ENCODE data around the gene CORO2B. TPM values are rescaled to one million over a fixed set of nuclear protein-coding genes. Genes with fewer than 3 reads are reported as not detected.

Gene CORO2B
- total RNA-seq, 1 experiment from 2014 or later: 0.14 TPM

DNA sequence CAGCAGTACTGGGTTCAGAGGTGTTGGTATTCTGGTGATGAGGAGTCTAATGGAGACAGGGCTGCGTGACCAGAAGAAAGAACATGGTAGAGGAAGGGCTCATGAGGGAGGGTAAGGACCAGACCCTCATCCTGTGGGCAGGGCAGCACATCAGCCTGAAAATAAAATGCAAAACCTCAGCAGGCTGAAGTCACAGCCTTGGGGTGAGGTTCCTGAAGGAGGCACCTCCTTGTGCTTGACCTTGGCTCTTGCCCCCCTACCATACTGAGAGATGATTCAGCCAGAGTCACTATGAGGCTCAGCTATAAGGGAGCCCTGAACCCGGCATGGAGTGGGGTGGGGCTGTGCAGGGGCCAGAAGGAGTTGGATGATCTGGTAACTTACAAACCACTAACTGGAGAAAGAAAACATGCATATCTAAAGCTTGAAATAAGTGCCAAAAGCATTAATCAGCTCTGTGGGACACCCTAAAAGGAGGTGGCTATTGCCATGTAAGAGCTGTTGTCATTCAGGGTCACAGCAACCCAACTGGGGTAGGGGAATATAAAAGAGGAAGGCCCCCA lies 60.2 kb downstream of the CORO2B start:
- DNase-seq: no peak
- no TSS peak for BruUV-seq (replicated peaks)
- CTCF ChIA-PET: no interaction called here

DNA sequence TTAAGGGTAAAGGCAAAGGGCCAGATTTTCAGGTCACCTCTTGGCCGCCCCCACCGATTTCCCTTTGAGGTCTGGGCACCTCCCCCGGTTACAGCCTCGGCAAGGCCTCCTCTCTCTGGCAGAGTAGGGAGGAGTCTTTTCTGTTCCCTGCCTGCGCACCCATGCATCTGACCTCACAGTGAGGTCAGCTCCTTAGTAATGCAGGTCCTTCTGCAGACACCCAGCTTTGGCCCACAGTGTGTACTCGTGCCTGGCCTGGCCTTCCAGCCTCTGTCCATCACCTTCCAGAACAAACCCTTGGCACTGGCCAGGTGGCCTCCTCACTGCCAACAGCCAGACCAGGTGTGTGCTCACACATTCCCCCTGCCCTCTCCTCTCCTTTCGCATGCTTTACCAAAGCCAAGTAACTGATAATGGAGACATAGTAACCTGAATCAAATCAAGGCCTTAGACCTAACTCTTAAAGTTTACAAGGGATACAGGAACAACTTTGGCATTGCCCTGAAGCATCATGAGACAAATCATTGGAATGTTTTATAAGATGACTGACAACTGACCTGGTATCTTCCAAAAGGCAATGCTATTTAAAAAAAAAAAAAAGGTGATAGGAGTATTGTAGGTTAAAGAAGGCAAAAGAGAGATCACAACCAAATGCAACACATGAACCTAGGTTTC lies 61.3 kb downstream of the CORO2B start:
- BruUV-seq (replicated peaks): no TSS peak
- H3K9me3 Mint-ChIP-seq (ENCODE audit: low read depth, unreplicated experiment): no peaks in the 10 kb centered on the region
- DNase-seq: no peak
- H3K27me3 Mint-ChIP-seq (ENCODE audit: unreplicated experiment): peaks cover 73% of the 10 kb centered on the region
- TF ChIP-seq, protein P1, sequence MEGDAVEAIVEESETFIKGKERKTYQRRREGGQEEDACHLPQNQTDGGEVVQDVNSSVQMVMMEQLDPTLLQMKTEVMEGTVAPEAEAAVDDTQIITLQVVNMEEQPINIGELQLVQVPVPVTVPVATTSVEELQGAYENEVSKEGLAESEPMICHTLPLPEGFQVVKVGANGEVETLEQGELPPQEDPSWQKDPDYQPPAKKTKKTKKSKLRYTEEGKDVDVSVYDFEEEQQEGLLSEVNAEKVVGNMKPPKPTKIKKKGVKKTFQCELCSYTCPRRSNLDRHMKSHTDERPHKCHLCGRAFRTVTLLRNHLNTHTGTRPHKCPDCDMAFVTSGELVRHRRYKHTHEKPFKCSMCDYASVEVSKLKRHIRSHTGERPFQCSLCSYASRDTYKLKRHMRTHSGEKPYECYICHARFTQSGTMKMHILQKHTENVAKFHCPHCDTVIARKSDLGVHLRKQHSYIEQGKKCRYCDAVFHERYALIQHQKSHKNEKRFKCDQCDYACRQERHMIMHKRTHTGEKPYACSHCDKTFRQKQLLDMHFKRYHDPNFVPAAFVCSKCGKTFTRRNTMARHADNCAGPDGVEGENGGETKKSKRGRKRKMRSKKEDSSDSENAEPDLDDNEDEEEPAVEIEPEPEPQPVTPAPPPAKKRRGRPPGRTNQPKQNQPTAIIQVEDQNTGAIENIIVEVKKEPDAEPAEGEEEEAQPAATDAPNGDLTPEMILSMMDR (IDR thresholded peaks at IDR 0.05; ENCODE audit: unreplicated experiment): no peak
- CTCF ChIA-PET: interaction anchor here (0.7 to 1.2 kb wide), 3 partner anchors 8 to 49 kb away, joined by 3 to 4 read pairs (median 3); no protein-coding TSS in a partner anchor
- H3K4me1 Mint-ChIP-seq (ENCODE audit: low read depth, unreplicated experiment): no peaks in the 10 kb centered on the region
- H3K36me3 Mint-ChIP-seq (ENCODE audit: insufficient read depth, unreplicated experiment): no peaks in the 10 kb centered on the region
- no peak overlapping the region for H3K4me3 Mint-ChIP-seq (ENCODE audit: low read depth, unreplicated experiment)
- intact Hi-C loops (cut with micrococcal nuclease; ENCODE audit: unreplicated experiment): no loop called here
- no peak overlapping the region for H3K27ac Mint-ChIP-seq (ENCODE audit: unreplicated experiment)

More for the DNA sequence above, 60.2 kb downstream of the CORO2B start:
- Mint-ChIP-seq H3K27me3 (ENCODE audit: unreplicated experiment) (peaks cover 67% of the 10 kb centered on the region), H3K36me3 (ENCODE audit: insufficient read depth, unreplicated experiment) (no peaks in the 10 kb centered on the region), H3K27ac (ENCODE audit: unreplicated experiment) (no peak overlapping the region), H3K4me3 (ENCODE audit: low read depth, unreplicated experiment) (no peak overlapping the region), H3K4me1 (ENCODE audit: low read depth, unreplicated experiment) (no peaks in the 10 kb centered on the region), H3K9me3 (ENCODE audit: low read depth, unreplicated experiment) (no peaks in the 10 kb centered on the region)
- TF ChIP-seq, protein P1 (IDR thresholded peaks at IDR 0.05; ENCODE audit: unreplicated experiment): no peak
- intact Hi-C loops (cut with micrococcal nuclease; ENCODE audit: unreplicated experiment): no loop called here

GRCh38 chr15:68640791-68641331 lies 62.1 kb downstream of the CORO2B start:
- no peak overlapping the region for H3K27ac Mint-ChIP-seq (ENCODE audit: unreplicated experiment)
- intact Hi-C loops (cut with micrococcal nuclease; ENCODE audit: unreplicated experiment): no loop called here
- no peaks in the 10 kb centered on the region for H3K4me1 Mint-ChIP-seq (ENCODE audit: low read depth, unreplicated experiment)

GRCh38 chr15:68641376-68641775 lies 62.6 kb downstream of the CORO2B start:
- intact Hi-C loops (cut with micrococcal nuclease; ENCODE audit: unreplicated experiment): no loop called here
- no TSS peak for BruUV-seq (replicated peaks)
- Mint-ChIP-seq H3K27me3 (ENCODE audit: unreplicated experiment) (peaks cover 69% of the 10 kb centered on the region), H3K4me1 (ENCODE audit: low read depth, unreplicated experiment) (no peaks in the 10 kb centered on the region), H3K27ac (ENCODE audit: unreplicated experiment) (no peak overlapping the region), H3K9me3 (ENCODE audit: low read depth, unreplicated experiment) (no peaks in the 10 kb centered on the region), H3K4me3 (ENCODE audit: low read depth, unreplicated experiment) (no peak overlapping the region), H3K36me3 (ENCODE audit: insufficient read depth, unreplicated experiment) (no peaks in the 10 kb centered on the region)
- TF ChIP-seq, protein P1 (IDR thresholded peaks at IDR 0.05; ENCODE audit: unreplicated experiment): no peak
- no peak for DNase-seq
- CTCF ChIA-PET: interaction anchor here (1.2 kb wide), 1 partner anchor 32 kb away, joined by 3 read pairs; no protein-coding TSS in a partner anchor

More at GRCh38 chr15:68640791-68641331, 62.1 kb downstream of the CORO2B start:
- H3K9me3 Mint-ChIP-seq (ENCODE audit: low read depth, unreplicated experiment): no peaks in the 10 kb centered on the region
- no peaks in the 10 kb centered on the region for H3K36me3 Mint-ChIP-seq (ENCODE audit: insufficient read depth, unreplicated experiment)
- peaks cover 73% of the 10 kb centered on the region for H3K27me3 Mint-ChIP-seq (ENCODE audit: unreplicated experiment)
- BruUV-seq (replicated peaks): no TSS peak
- CTCF ChIA-PET: interaction anchor here (0.7 to 1.2 kb wide), 3 partner anchors 9 to 50 kb away, joined by 3 to 4 read pairs (median 3); no protein-coding TSS in a partner anchor
- H3K4me3 Mint-ChIP-seq (ENCODE audit: low read depth, unreplicated experiment): no peak overlapping the region
- no peak for DNase-seq
- TF ChIP-seq, protein P1 (IDR thresholded peaks at IDR 0.05; ENCODE audit: unreplicated experiment): no peak

Data from Calu3 (cell line).